Hair follicle dermal papilla cell (primary cell): Measurements from ENCODE around the gene ZBTB42. TPM values are rescaled to one million over a fixed set of nuclear protein-coding genes. Genes with fewer than 3 reads are reported as not detected.

Experiments used
- total RNA-seq: library from RNA; depleted of rRNA; stranded (reverse); fragments of >200 nt; gene quantifications from 2 replicates; pipeline ENCODE4 v1.2.3, GENCODE V29; 2012

The ZBTB42 gene
- total RNA-seq: 5.7 and 5.8 TPM in 2 replicates

DNA sequence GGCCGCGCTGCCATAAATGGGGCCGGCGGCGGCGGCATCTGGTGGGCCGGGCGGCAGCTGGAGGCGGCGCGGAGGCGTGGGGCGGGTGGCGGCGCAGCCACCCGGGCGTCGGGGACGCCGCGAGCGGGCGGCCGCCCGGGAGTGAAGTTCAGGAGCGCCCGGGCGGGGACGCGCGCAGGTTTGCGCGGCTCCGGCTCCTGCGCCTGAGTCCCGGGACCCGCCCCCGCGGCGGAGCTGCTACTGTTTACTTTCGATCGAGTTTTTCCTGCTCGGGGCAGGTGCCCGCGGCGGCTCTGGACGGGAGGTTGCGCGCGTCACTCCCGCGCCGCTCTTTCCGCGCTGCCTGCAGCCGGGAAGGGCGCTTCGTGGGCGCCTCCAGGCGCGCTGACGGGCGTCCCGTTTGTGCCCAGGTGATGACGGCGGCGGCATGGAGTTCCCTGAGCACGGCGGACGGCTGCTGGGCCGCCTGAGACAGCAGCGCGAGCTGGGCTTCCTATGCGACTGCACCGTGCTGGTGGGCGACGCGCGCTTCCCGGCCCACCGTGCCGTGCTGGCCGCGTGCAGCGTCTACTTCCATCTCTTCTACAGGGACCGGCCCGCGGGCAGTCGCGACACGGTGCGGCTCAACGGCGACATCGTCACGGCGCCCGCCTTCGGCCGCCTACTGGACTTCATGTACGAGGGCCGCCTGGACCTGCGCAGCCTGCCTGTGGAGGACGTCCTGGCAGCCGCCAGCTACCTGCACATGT is at the start of gene ZBTB42:
TSS of gene ZBTB42 (plus strand) at position 331 of the 749 bp plus-strand sequence. CDS start at position 428, 97 bp downstream.

DNA sequence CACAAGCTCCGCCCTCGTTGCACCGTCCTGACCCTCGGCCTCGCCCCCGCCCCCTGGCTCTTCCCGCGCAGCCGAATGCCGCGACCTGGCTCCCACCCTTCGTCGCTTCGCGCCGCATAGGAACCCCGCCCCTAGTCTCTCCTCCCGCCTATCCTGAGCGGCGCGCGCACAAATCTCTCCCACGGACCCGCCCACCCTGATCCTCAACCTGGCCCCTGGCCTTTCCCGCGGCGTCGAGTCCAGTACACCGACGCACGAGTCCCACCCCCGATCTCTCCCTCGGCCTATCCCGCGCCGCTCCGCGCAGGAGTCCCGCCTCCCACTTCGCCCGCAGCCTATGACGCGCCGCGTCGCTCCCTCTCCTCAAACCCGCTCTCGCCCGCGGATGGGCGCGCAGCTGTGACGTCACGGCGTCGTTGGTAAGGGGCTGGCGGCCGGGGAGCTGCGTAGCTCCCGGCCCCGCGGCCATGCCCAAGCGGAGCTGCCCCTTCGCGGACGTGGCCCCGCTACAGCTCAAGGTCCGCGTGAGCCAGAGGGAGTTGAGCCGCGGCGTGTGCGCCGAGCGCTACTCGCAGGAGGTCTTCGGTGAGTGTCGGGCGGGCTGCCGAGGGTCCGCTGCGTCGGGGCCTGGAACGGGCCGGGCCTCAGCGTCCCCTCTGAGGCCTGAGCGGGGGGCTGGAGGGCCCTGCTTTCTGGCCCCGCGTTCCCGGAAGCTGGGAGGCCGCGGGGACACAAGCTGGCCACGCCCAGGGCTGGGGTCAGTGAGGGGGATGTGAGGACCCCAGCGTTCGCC is 48.0 kb upstream of the ZBTB42 start, which contains the start of gene SIVA1:
TSS of gene SIVA1 (plus strand) at position 413 of the 793 bp plus-strand sequence. CDS start at position 468, 55 bp downstream.

DNA sequence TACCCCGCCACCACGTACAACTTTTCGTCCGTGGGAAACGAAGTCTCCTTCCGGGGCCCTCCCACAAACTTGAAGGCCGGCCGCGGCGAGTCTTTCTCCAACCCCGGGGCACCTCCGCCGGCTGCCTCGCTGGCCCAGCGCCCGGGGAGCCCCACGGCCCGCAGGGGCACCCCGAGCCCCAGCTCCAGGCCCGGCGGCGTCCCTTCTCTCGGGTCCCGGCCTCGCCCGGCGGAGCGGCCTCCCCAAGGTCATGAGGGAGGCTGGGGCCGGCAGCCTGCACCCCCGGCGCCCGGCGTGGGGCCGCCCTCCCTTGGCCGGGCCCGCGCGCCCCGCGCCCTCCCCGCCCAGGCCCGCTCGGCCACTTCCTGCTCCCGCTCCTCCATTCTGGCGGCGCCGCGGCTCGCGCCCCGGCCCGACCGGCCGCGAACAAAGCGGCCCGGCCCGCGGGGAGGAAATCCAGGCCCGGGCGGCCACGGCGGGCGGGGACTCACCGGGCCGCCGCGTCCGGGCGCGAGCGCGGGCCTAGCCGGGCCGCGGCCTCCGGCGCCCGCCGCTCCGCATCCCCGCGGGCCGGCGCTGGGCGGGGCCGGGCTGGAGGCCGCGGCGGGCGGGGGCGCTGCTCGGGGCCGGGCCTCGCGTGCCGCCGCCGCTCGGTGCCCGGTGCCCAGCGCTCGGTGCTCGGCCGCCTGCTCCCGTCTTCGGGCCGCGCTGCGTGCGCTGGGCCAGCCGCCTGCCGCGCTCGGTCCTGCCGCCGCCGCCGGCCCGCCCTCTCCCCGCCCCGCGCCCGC is 5.7 kb upstream of the ZBTB42 start, which contains the start of gene AKT1:
TSS of gene AKT1 (minus strand) at position 756 of the 788 bp plus-strand sequence. CDS start 3,105 bp downstream, outside the sequence.

Other genes starting within 250 kb of the ZBTB42 start
- not detected in 2 replicates for gene C14orf180, start 221.3 kb upstream of the ZBTB42 start, total RNA-seq
- gene TMEM179, start 196.3 kb upstream of the ZBTB42 start, total RNA-seq: not detected in 2 replicates
- gene INF2, start 111.5 kb upstream of the ZBTB42 start, total RNA-seq: 71.6 and 77.1 TPM in 2 replicates
- 6.8 and 7.3 TPM in 2 replicates for gene ADSS1, start 76.9 kb upstream of the ZBTB42 start, total RNA-seq
- 64.1 and 69.2 TPM in 2 replicates for gene SIVA1, start 48.0 kb upstream of the ZBTB42 start, total RNA-seq
- gene AKT1, start 5.4 kb upstream of the ZBTB42 start, total RNA-seq: 221 and 234 TPM in 2 replicates
- gene CEP170B, start 64.2 kb downstream of the ZBTB42 start, total RNA-seq: 24.3 and 25.9 TPM in 2 replicates
- under 0.01 TPM in 2 replicates for gene PLD4, start 123.8 kb downstream of the ZBTB42 start, total RNA-seq
- gene AHNAK2, start 177.3 kb downstream of the ZBTB42 start, total RNA-seq: 167 and 231 TPM in 2 replicates
- gene CLBA1, start 184.7 kb downstream of the ZBTB42 start, total RNA-seq: 11.7 and 13.6 TPM in 2 replicates
- 10.4 and 12.8 TPM in 2 replicates for gene CDCA4, start 220.0 kb downstream of the ZBTB42 start, total RNA-seq